GM21390 (cell line): Measurements from ENCODE around the gene AKAP12.
"Not testable (repeated sequence)": the region's sequence is repeated elsewhere in the genome, so short reads cannot be mapped to it uniquely, and the experiment has no call there.

Experiments used
- ATAC-seq: cut with Tn5 transposase; IDR thresholded peaks from one replicate; pipeline ENCODE4 v1.9.1; 2021; ENCODE audit not compliant: unreplicated experiment

Gene AKAP12

GRCh38 chr6:151375833-151376232 is 136.1 kb downstream of the AKAP12 start:
- ATAC-seq = no peak

GRCh38 chr6:151376440-151376839 is 136.7 kb downstream of the AKAP12 start:
- ATAC-seq = peak; percentile 40

GRCh38 chr6:151377095-151377494 is 137.3 kb downstream of the AKAP12 start:
- ATAC-seq = no peak

- peak; percentile 59 for ATAC-seq
Measured at GRCh38 chr6:151379933-151380847, 140.4 kb downstream of the AKAP12 start.

GRCh38 chr6:151380848-151381205 is 141.1 kb downstream of the AKAP12 start:
- ATAC-seq = no peak

- ATAC-seq = no peak
Measured at GRCh38 chr6:151381722-151382121, 142.0 kb downstream of the AKAP12 start.

- not testable (repeated sequence) for ATAC-seq
Measured at GRCh38 chr6:151382631-151383030, 142.9 kb downstream of the AKAP12 start.

- no peak for ATAC-seq
Measured at GRCh38 chr6:151384151-151384550, 144.4 kb downstream of the AKAP12 start.

GRCh38 chr6:151385177-151385576 is 145.4 kb downstream of the AKAP12 start:
- no peak for ATAC-seq

GRCh38 chr6:151387175-151387970 is 147.6 kb downstream of the AKAP12 start:
- no peak for ATAC-seq

- ATAC-seq = no peak
Measured at GRCh38 chr6:151388236-151388635, 148.5 kb downstream of the AKAP12 start.

- no peak for ATAC-seq
Measured at GRCh38 chr6:151388997-151389617, 149.3 kb downstream of the AKAP12 start.

GRCh38 chr6:151389618-151390275 is 150.0 kb downstream of the AKAP12 start:
- peak; percentile 61 for ATAC-seq

GRCh38 chr6:151390276-151390850 is 150.6 kb downstream of the AKAP12 start:
- peak; percentile 72 for ATAC-seq

GRCh38 chr6:151390851-151391470 is 151.2 kb downstream of the AKAP12 start:
- peak; percentile 5 for ATAC-seq

GRCh38 chr6:151391471-151392413 is 152.0 kb downstream of the AKAP12 start, which contains the start of gene ZBTB2:
Gene ZBTB2, minus strand, starts transcription at chr6:151391559. Its CDS starts 17,922 bp downstream, at chr6:151373637.
- peak; percentile 13 for ATAC-seq

- no peak for ATAC-seq
Measured at GRCh38 chr6:151392427-151392826, 152.7 kb downstream of the AKAP12 start.

GRCh38 chr6:151393410-151393809 is 153.6 kb downstream of the AKAP12 start:
- no peak for ATAC-seq

- ATAC-seq = no peak
Measured at GRCh38 chr6:151399679-151400078, 159.9 kb downstream of the AKAP12 start.
